HL-60 (cell line): Measurements from ENCODE around the gene LIFR.

Experiments used
- CTCF ChIP-seq: IDR thresholded peaks from one replicate; pipeline ENCODE4 v1.5.1; 2011; ENCODE audit warnings: low read length, control low read depth, inconsistent platforms; ENCODE audit not compliant: insufficient read depth
- POLR2AphosphoS5 ChIP-seq: IDR thresholded peaks from 2 replicates; pipeline ENCODE4 v1.6.1; 2012; ENCODE audit warnings: low read depth
- REST ChIP-seq: IDR thresholded peaks from 2 replicates; pipeline ENCODE4 v1.6.1; 2012; ENCODE audit warnings: low read depth; ENCODE audit not compliant: insufficient replicate concordance
- SPI1 ChIP-seq: IDR thresholded peaks from 2 replicates; pipeline ENCODE4 v1.6.1; 2012; ENCODE audit warnings: low read depth, mild to moderate bottlenecking, borderline replicate concordance

- TF ChIP-seq CTCF, result no peak
- no peak for TF ChIP-seq POLR2AphosphoS5
- TF ChIP-seq REST, result no peak
- no peak for TF ChIP-seq SPI1
Observed at GRCh38 chr5:38582975-38583319, 26.5 kb upstream of the LIFR start.
